ENCODE results near the gene C3orf20.

DNA sequence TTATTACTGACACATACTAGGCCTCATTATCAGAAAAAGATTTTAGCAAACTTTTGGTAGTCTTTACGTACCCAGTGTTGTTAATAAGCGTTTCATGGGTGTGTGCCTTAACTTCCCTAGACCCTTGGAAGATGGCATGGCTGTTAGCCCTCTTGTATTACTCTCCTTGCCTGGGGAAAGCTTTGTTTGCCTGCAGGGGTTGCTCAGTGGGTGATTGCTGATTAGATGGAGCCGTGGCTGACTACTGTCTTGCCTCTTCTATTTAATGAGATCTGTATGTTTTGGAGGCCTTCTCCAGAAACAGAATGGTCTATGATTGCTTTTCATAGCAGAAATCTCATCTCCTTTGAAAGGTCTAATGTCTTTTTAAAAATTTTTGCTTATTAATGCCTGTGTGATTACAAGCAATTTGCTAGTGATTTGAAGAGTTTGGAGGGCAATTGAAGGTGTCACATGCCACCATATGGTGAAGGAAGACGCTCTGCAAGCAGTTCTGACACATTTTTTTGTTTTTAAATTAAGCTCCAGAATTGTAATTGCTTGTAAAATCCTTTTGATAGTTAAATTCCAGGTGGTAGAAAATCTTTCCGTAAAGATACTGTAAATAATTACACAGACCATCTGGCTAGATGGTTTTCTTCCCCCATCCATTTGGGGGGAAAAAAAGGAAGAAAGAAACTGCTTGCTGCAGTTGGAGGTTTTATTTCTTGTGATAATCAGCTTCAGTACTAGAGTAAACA, 11.4 kb upstream of the C3orf20 start:
- TF ChIP-seq, protein P1, sequence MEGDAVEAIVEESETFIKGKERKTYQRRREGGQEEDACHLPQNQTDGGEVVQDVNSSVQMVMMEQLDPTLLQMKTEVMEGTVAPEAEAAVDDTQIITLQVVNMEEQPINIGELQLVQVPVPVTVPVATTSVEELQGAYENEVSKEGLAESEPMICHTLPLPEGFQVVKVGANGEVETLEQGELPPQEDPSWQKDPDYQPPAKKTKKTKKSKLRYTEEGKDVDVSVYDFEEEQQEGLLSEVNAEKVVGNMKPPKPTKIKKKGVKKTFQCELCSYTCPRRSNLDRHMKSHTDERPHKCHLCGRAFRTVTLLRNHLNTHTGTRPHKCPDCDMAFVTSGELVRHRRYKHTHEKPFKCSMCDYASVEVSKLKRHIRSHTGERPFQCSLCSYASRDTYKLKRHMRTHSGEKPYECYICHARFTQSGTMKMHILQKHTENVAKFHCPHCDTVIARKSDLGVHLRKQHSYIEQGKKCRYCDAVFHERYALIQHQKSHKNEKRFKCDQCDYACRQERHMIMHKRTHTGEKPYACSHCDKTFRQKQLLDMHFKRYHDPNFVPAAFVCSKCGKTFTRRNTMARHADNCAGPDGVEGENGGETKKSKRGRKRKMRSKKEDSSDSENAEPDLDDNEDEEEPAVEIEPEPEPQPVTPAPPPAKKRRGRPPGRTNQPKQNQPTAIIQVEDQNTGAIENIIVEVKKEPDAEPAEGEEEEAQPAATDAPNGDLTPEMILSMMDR (IDR thresholded peaks at IDR 0.05), result no peak
- TF ChIP-seq POLR2A (IDR thresholded peaks at IDR 0.05), result no peak
